ENCODE results near the gene ZNF593. TPM values are rescaled to one million over a fixed set of nuclear protein-coding genes. Genes with fewer than 3 reads are reported as not detected.

The ZNF593 gene
- total RNA-seq, 1 donor = 5.4 TPM

DNA sequence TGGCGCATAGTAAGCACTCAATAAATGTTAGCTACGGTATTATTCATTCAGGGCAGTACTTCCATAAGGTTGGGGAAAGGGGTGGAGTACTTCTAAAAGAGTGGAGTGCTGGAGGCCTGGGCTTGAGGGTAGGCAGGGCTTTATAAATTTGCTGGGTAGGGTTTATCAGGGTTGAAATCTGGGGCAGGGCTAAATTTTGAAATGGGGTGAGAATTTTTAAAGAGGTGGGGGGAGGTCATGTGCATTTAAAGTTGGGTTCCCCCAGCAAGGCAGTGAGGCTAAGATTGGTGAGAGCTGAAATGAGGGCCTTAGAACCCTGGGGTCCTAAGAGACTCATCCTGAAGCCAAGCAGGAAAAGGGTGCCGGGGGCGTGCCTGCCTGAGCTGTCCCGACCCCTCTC, 30.7 kb downstream of the ZNF593 start:
- H3K9me3 ChIP-seq (ENCODE audit: low read depth, low read length) = no peaks in the 10 kb centered on the region
- peaks cover 12% of the 10 kb centered on the region for H3K4me1 ChIP-seq (ENCODE audit: insufficient read depth, low read length)
- no peaks in the 10 kb centered on the region for H3K27me3 ChIP-seq (ENCODE audit: insufficient read depth, low read length)
- no peak overlapping the region for H3K4me3 ChIP-seq (ENCODE audit: low read length)

DNA sequence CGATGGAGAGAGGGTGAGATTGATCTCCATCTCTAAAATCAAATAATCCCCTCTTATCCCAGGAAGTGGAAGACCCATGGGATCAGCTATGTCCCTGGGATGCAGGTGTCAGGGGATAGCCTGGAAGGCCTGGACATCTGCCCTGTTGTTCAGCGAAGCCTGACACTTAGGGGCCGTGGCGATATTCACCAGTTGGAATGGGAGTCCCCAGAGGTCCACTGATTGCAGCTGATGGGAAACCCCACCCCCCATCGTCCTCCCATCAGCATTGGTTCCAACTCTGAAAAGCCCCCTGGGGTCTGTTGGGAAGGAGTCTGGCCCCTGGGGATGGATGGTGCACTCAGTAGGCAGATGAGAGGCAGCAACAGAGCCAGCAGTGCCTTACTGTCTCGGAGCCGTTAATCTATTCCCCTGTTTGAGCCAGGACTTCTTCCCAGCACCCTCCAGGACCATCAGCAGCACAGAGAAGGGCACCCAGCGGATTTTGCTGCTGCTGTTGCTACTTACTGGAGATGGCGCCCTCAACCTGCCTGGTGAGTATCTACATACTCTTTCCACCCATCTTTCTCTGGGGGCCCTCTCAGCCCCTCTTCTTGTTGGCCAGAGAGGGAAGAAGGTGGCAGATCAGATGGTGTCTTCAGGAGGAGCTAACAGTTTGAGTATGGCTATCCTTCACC, 34.1 kb downstream of the ZNF593 start:
- Histone ChIP-seq H3K9me3 (ENCODE audit: low read depth, low read length) (no peaks in the 10 kb centered on the region), H3K27me3 (ENCODE audit: insufficient read depth, low read length) (no peaks in the 10 kb centered on the region), H3K4me3 (ENCODE audit: low read length) (no peak overlapping the region), H3K4me1 (ENCODE audit: insufficient read depth, low read length) (peaks cover 12% of the 10 kb centered on the region)

DNA sequence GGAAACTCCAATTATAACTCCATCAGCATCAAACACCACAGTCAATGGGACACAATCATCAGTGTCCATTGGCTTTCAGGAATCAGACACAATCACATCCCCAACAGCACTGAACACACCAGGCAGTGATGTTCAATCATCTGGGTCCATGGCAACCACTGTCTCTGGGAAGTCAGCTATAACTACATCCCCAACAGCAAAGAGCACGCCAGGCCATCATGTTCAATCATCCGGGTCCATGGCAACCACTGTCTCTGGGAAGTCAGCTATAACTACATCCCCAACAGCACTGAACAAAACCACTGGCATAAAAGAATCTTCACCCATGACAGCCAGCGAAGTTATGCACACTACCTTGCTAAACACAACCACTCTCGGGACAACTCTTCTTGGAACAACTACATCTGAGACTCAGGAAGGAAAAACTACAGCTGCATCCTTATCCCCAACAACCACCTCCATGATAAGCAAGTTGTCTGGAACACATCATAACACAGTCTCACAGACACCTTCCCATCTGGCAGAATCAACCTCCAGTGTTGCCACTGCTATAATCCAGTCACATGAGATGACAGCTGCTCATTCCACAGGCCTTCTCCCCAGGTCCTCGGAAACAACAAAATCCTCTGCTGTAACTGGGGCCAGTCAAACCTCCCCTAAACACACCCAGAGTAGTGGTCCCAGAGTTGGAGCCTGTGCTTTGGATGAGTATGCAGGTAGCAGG, 40.6 kb downstream of the ZNF593 start:
- Histone ChIP-seq H3K4me1 (ENCODE audit: insufficient read depth, low read length) (no peaks in the 10 kb centered on the region), H3K27me3 (ENCODE audit: insufficient read depth, low read length) (no peaks in the 10 kb centered on the region), H3K4me3 (ENCODE audit: low read length) (no peak overlapping the region), H3K9me3 (ENCODE audit: low read depth, low read length) (no peaks in the 10 kb centered on the region)

GRCh38 chr1:26212726-26213125, 43.0 kb downstream of the ZNF593 start:
- Histone ChIP-seq H3K4me3 (ENCODE audit: low read length) (no peak overlapping the region), H3K4me1 (ENCODE audit: insufficient read depth, low read length) (no peaks in the 10 kb centered on the region), H3K9me3 (ENCODE audit: low read depth, low read length) (no peaks in the 10 kb centered on the region), H3K27me3 (ENCODE audit: insufficient read depth, low read length) (no peaks in the 10 kb centered on the region)

GRCh38 chr1:26213335-26213905, 43.7 kb downstream of the ZNF593 start:
- no peak overlapping the region for H3K4me3 ChIP-seq (ENCODE audit: low read length)

DNA sequence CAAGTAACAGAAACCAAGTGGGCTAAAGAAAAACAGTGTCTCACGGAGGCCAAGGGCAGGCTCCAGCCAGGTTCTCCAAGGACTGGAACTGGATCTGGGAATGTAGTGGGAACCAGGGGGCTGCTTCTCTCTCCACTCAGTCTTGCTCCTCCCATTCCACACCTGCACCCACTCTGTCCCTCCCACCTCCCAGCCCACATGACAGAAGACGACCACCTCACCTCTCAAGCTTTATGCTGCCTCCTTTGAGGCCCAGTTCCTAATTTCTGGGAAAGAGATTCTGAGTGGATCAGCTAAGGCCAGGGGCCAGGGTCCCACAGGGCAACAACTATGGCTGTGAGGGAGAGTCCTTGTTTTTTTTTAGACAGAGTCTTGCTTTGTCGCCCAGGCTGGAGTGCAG, 45.5 kb downstream of the ZNF593 start:
- H3K9me3 ChIP-seq (ENCODE audit: low read depth, low read length) = no peaks in the 10 kb centered on the region
- H3K4me3 ChIP-seq (ENCODE audit: low read length) = no peak overlapping the region
- no peaks in the 10 kb centered on the region for H3K4me1 ChIP-seq (ENCODE audit: insufficient read depth, low read length)
- H3K27me3 ChIP-seq (ENCODE audit: insufficient read depth, low read length) = no peaks in the 10 kb centered on the region

More at GRCh38 chr1:26213335-26213905, 43.7 kb downstream of the ZNF593 start:
- Histone ChIP-seq H3K4me1 (ENCODE audit: insufficient read depth, low read length) (no peaks in the 10 kb centered on the region), H3K9me3 (ENCODE audit: low read depth, low read length) (no peaks in the 10 kb centered on the region), H3K27me3 (ENCODE audit: insufficient read depth, low read length) (no peaks in the 10 kb centered on the region)

DNA sequence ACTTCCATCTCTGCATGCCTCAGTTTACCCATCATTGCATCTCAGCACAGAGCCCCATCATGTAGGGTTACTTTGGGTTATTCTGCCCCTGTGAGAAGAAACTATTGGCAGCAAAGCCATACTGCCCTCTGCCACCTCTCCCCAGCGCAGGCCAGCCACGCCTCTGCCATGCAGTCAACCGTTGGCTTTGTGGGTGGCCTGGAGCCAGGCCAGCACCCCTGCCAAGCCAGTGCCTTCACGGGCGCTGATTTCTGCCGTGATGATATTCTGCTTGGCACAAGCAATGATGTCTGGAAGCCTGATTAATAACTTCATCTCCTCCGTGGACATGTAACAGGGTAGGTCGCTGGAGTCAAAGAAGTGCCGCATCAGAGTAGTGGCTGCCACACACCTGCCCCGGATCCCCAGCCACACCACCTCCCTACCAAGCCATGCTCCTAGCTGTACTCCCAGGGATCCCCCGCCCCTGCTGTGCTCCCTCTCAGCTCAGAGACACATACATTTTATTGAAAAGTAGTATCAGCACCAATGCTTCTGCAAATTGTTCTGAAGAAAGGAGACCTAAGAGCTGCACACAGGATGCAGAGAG, 49.3 kb downstream of the ZNF593 start:
- no peaks in the 10 kb centered on the region for H3K4me1 ChIP-seq (ENCODE audit: insufficient read depth, low read length)
- H3K27me3 ChIP-seq (ENCODE audit: insufficient read depth, low read length) = no peaks in the 10 kb centered on the region
- H3K4me3 ChIP-seq (ENCODE audit: low read length) = no peak overlapping the region
- H3K9me3 ChIP-seq (ENCODE audit: low read depth, low read length) = no peaks in the 10 kb centered on the region

Other genes with a start within 250 kb of the ZNF593 start
- 5.8 TPM for gene PAFAH2, start 171.8 kb upstream of the ZNF593 start, total RNA-seq
- under 0.01 TPM for gene EXTL1, start 148.1 kb upstream of the ZNF593 start, total RNA-seq
- gene SLC30A2, start 123.8 kb upstream of the ZNF593 start, total RNA-seq = not detected
- gene TRIM63, start 102.3 kb upstream of the ZNF593 start, total RNA-seq = not detected
- 19.3 TPM for gene PDIK1L, start 58.1 kb upstream of the ZNF593 start, total RNA-seq
- not detected for gene FAM110D, start 10.8 kb upstream of the ZNF593 start, total RNA-seq
- gene C1orf232, start 945 bp upstream of the ZNF593 start, total RNA-seq = not detected
- not detected for gene ZNF593OS, start 1.9 kb downstream of the ZNF593 start, total RNA-seq
- 0.42 TPM for gene CNKSR1, start 7.6 kb downstream of the ZNF593 start, total RNA-seq
- not detected for gene CATSPER4, start 20.7 kb downstream of the ZNF593 start, total RNA-seq
- 12.9 TPM for gene CEP85, start 64.3 kb downstream of the ZNF593 start, total RNA-seq
- 59.2 TPM for gene SH3BGRL3, start 110.2 kb downstream of the ZNF593 start, total RNA-seq
- 24.5 TPM for gene UBXN11, start 136.7 kb downstream of the ZNF593 start, total RNA-seq
- 428 TPM for gene CD52, start 148.1 kb downstream of the ZNF593 start, total RNA-seq
- 0.10 TPM for gene CRYBG2, start 184.2 kb downstream of the ZNF593 start, total RNA-seq
- 1.8 TPM for gene ZNF683, start 202.8 kb downstream of the ZNF593 start, total RNA-seq
- gene LIN28A, start 240.9 kb downstream of the ZNF593 start, total RNA-seq = not detected

Measured in mononuclear cell (primary cell).